Measurements from ENCODE around the gene PRPF19.

Gene PRPF19

GRCh38 chr11:60906132-60906972 lies at the start of gene PRPF19:
TSS of gene PRPF19 (minus strand) at chr11:60906585. CDS start at chr11:60906382, 203 bp downstream.
- peak; percentile 97 for DNase-seq

DNA sequence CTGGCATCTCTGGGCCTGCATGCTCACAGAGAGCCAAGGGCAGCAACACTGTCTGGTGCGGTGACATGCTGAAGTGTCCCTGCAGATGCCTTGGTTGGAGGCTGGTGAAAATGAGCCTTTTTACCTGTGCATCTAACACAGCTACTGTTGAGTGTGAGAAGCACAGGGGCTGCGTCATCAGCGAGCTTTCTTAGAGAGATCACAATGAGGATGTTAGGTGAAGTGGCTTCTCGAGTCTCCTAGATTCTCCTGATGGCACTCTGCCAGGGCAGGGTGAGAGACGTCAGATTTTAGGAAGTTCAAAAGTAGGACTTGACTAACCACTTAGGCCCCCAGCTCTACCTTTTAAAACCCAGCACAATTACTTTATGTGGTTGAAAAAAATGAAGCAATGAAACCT lies 49.2 kb upstream of the PRPF19 start:
- no peak for DNase-seq

- no peak for DNase-seq
These were observed 48.0 kb upstream of the PRPF19 start for GRCh38 chr11:60954421-60954820.

DNA sequence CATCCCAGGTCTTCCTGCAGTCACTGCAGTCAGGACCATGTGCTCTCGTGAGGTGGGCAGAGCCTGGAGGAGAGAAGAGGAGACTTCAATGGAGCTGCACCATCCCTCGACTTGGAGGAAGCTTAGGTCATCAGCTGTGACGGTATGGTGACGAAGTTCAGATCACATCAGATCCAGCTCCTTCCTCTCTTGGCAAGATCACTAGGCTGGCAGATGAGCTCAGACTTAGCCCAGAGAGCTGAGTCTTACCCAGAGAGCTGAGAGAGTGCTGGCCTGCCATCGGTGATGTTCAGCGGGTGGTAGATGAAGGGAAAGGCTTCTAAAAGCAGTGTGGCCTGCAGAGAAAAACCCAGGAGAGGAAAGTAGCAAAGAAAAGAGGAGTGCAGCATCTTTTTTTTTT lies 47.4 kb upstream of the PRPF19 start:
- DNase-seq, result no peak

DNA sequence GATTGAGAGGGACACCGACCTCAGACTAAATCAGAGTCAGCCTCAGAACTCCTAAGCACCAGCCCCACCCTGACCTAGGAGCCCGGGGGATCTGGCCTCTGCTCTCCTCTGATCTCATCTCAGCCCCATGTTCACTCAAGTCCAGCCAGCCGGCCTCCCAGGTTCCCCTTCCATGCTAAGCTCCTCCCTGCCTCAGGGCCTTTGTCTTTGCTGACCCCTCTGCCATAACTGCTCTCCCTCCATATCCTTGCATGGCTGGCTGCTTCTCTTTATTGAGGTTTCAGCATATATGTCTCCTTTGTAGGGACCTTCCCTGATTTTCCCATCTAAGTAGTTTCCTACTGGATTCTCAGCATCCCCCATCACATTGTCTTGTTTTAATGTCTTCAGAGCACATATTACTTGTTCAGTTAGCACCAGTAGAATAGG lies 46.4 kb upstream of the PRPF19 start:
- DNase-seq, result no peak

GRCh38 chr11:60951904-60952741 lies 45.7 kb upstream of the PRPF19 start, which contains the start of gene SLC15A3:
TSS of gene SLC15A3 (minus strand) at chr11:60952176. CDS start at chr11:60951551, 625 bp downstream.
- DNase-seq, result no peak

DNA sequence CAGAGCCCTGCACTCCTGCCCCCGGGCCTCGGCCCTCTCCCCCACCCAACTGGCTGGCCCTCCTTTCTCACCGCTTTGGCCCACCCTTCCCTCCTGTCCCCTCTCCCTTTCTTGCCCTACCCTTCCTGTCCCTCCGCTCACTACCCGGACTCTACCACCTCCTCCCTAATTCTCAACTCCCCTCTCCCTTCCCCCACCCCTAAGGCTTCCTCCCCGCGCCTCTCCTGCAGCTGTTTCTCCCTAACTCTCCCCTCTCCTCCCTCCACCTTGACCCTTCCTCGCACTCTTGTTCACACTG lies 45.2 kb upstream of the PRPF19 start:
- DNase-seq, result no peak

DNA sequence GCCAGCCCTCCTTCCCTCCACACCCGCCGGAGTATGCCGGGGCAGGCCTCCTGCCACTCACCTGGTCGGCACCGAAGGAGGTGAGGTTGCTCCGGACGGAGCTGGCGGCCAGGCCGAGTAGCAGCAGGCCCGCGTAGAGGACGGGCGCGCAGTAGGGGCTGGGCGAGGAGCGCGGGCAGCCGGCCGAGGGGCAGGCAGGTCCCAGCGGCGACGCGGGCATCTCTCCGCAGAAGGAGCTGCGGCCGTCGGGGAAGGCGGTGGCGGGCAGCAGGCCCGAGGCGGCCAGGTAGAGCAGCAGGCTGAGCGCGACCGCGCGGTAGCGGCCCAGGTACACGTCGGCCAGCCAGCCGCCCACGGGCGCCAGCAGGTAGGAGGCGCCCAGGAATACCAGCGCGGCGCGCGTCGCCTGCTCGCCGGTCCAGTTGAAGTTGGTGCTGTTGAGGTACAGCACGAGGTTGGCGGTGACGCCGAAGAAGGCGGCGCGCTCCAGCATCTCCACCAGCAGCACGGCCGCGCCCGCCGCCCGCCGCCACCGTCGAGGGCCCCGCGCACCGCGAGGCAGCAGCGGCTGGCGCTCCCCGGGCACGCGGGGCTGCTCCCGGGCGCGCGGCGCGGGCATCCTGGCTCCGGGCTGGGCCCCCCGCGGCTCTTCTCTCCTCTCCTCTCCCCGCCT lies 44.7 kb upstream of the PRPF19 start:
- no peak for DNase-seq

DNA sequence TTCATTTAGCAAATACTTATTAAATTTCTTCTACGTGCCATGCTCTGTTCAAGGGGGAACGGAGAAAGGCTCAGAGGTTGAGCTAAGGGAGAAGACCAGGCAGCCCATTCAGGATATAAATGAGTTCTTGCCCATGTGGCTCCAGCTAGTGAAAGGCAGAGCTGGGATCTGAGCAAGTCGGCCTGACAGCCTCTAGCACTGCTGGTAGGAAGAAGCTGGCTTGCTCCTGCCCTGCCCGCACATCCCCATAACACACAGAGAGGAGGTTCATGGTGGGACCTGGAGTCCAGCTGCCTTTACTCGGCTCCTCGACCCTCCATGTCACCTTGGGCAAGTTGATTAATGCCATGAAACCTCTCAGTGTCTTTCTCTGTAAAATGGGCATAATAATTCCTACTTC lies 43.6 kb upstream of the PRPF19 start:
- no peak for DNase-seq

- DNase-seq, result peak; percentile 44
These were observed 41.9 kb upstream of the PRPF19 start for GRCh38 chr11:60948250-60948649.

- peak; percentile 47 for DNase-seq
These were observed 41.3 kb upstream of the PRPF19 start for GRCh38 chr11:60947700-60948099.

GRCh38 chr11:60946601-60947264 lies 40.3 kb upstream of the PRPF19 start:
- DNase-seq, result peak; percentile 80

DNA sequence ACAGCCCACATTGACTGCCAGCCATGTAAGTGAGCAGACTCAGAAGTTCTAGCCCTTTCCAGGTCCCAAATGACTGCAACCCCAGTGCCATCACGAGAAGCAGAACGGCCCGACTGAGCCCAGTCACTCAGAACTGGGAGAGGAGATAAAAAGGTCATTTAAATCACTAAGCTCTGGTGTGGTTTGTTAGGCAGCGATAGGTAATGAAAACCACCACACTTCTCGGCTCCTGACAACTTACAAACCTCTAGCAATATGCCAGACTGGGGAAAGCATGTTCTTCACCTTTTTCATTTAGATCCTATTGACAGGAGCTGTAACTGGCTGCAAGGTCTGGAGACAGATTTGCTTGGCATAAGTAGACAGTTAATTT lies 38.9 kb upstream of the PRPF19 start:
- no peak for DNase-seq

DNA sequence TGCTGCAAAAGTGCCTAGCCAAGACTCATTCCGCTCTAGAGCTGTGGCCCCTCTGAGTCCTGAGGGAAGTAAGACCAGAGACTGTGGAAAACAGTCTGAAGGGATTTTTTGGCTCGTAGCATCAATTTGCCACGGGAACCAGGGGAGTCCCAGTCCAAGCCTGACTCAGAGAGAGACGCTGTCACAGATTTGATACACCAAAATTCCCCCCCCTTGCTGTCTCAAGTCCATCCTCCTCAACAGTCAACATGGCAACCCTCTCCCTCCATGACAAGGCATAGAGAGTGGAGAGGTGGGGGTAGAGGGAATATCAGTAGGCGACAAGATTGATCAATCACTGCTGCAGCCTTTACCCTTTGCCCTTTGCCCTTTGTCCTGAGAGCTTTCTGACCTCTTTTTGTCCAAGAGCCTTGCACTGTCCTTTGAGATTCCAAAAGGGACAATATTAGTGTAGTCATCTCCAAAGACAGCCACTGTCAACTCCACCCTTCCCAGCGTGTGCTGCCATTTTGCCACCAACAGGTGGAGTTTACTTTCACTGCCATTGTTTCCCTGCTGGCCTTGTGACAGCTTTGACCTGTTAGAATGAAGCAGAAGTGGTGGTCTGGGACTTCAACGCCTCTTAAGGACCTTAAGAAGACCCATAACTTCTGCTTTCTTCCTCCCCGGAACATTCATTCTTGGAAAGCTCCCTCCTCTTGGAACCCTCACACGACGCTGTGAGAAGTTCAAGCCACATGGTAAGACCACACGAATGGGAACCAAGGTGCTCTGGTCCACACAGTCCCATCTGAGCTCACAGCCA lies 38.3 kb upstream of the PRPF19 start:
- DNase-seq, result no peak

- DNase-seq, result no peak
These were observed 36.7 kb upstream of the PRPF19 start for GRCh38 chr11:60942970-60943565.

- no peak for DNase-seq
These were observed 35.8 kb upstream of the PRPF19 start for GRCh38 chr11:60942219-60942618.

GRCh38 chr11:60941371-60942119 lies 35.2 kb upstream of the PRPF19 start:
- no peak for DNase-seq

GRCh38 chr11:60939855-60940254 lies 33.5 kb upstream of the PRPF19 start:
- no peak for DNase-seq

GRCh38 chr11:60939301-60939700 lies 32.9 kb upstream of the PRPF19 start:
- DNase-seq, result no peak

DNA sequence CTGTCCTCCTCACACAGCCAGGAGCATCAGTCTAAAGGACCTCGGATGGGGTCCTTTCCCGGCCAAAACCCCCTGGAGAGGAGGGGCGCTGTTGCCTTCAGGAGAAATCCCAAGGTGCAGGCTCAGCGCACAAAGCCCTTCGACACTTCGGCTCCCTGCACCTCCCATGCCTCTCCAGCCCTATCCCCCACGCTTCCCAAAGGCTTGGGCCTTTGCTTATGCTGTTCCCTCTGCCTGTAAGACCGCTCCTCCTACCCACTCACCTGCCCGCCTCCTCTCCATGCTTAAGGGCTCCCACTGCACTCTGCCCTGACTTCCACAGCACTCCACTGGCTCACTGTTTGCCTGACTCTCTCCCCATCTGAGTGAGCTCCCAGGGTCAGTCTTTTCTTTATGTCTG lies 32.1 kb upstream of the PRPF19 start:
- DNase-seq, result no peak

DNA sequence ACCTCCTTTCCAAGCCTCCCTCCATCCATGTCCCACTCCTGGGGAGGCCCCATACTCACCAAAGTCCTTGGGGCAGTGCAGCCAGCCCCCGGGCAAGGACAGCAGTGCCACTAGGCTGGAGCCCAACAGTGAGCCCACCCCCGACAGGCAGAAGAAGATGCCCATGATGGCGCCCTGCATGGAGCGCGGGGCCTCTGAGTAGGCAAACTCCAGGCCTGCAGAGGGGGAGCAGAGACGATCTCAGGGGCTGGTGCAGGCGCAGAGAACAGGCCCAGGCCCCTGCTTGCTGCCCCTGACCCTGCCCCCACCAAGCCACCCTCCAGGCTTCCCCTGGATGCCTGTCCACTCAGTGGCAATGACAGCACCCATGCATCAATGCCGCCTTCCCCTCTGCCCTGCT lies 31.4 kb upstream of the PRPF19 start:
- DNase-seq, result no peak
